OCI-LY7 (cell line): ENCODE data around the gene SARDH.

ENCODE experiments used
- CTCF ChIP-seq: fragments of 200-600 bp; sonication (generic); conservative IDR thresholded peaks from 2 replicates; pipeline ENCODE4 v1.5.1; 2014; ENCODE audit warnings: mild to moderate bottlenecking, antibody characterized with exemption, low read length, moderate library complexity, mixed read lengths
- EZH2phosphoT487 ChIP-seq: fragments of 200-600 bp; sonication (generic); IDR thresholded peaks from 2 replicates; pipeline ENCODE4 v1.6.1; 2018; ENCODE audit warnings: low read depth, borderline replicate concordance, mild to moderate bottlenecking, mixed run types, antibody characterized with exemption, low read length, moderate library complexity, mixed read lengths

- TF ChIP-seq CTCF (no peak), EZH2phosphoT487 (no peak)
Observed at GRCh38 chr9:133777871-133778270, 39.7 kb upstream of the SARDH start.
